ENCODE data around the gene HOPX. TPM values are rescaled to one million over a fixed set of nuclear protein-coding genes. Genes with fewer than 3 reads are reported as not detected.

Gene HOPX
- total RNA-seq, 4 donors from 2014 or later, result 2.7 to 14.4 (median 7.0) TPM

GRCh38 chr4:56686537-56687231 is 5.6 kb upstream of the HOPX start:
- TF ChIP-seq CTCF (IDR thresholded peaks at IDR 0.05) (no peak), POLR2A (IDR thresholded peaks at IDR 0.05) (no peak)
- H3K27me3 ChIP-seq, result no peaks in the 10 kb centered on the region
- no peaks in the 10 kb centered on the region for H3K4me1 ChIP-seq
- no peak overlapping the region for H3K4me3 ChIP-seq
- H3K27ac ChIP-seq, result no peak overlapping the region
- H3K36me3 ChIP-seq, result no peaks in the 10 kb centered on the region
- no peak for DNase-seq
- H3K9me3 ChIP-seq, result no peaks in the 10 kb centered on the region

GRCh38 chr4:56684320-56685050 is 3.4 kb upstream of the HOPX start:
- H3K27me3 ChIP-seq, result no peaks in the 10 kb centered on the region
- H3K36me3 ChIP-seq, result no peaks in the 10 kb centered on the region
- peaks cover 0 to 4% (median 0%) of the 10 kb centered on the region in 4 donors for H3K4me1 ChIP-seq
- no peak for DNase-seq
- TF ChIP-seq POLR2A (IDR thresholded peaks at IDR 0.05) (no peak), CTCF (IDR thresholded peaks at IDR 0.05) (no peak)
- H3K27ac ChIP-seq, result no peak overlapping the region
- no peak overlapping the region for H3K4me3 ChIP-seq
- H3K9me3 ChIP-seq, result no peaks in the 10 kb centered on the region

- Histone ChIP-seq H3K9me3 (no peaks in the 10 kb centered on the region), H3K4me1 (peaks cover 0 to 4% (median 0%) of the 10 kb centered on the region in 4 donors), H3K27me3 (no peaks in the 10 kb centered on the region), H3K4me3 (no peak overlapping the region), H3K27ac (no peak overlapping the region), H3K36me3 (no peaks in the 10 kb centered on the region)
- no peak for DNase-seq
- TF ChIP-seq POLR2A (IDR thresholded peaks at IDR 0.05) (no peak), CTCF (IDR thresholded peaks at IDR 0.05) (no peak)
Observed at GRCh38 chr4:56683455-56683854, 2.4 kb upstream of the HOPX start.

GRCh38 chr4:56681853-56682525 is 893 bp upstream of the HOPX start:
- Histone ChIP-seq H3K27ac (no peak overlapping the region), H3K4me3 (no peak overlapping the region)
- no peak for DNase-seq

GRCh38 chr4:56680266-56680665 is 830 bp downstream of the HOPX start:
- DNase-seq, result no peak
- Histone ChIP-seq H3K27ac (no peak overlapping the region), H3K4me1 (peaks cover 0 to 4% (median 0%) of the 10 kb centered on the region in 4 donors), H3K9me3 (no peaks in the 10 kb centered on the region), H3K4me3 (no peak overlapping the region), H3K36me3 (no peaks in the 10 kb centered on the region), H3K27me3 (no peaks in the 10 kb centered on the region)
- TF ChIP-seq POLR2A (IDR thresholded peaks at IDR 0.05) (no peak), CTCF (IDR thresholded peaks at IDR 0.05) (no peak)

More at GRCh38 chr4:56681853-56682525, 893 bp upstream of the HOPX start:
- Histone ChIP-seq H3K27me3 (no peaks in the 10 kb centered on the region), H3K9me3 (no peaks in the 10 kb centered on the region), H3K36me3 (no peaks in the 10 kb centered on the region), H3K4me1 (peaks cover 0 to 4% (median 0%) of the 10 kb centered on the region in 4 donors)
- TF ChIP-seq CTCF (IDR thresholded peaks at IDR 0.05) (no peak), POLR2A (IDR thresholded peaks at IDR 0.05) (no peak)
